Left renal cortex interstitium (tissue), 4 donors: Measurements from ENCODE around the gene TFAP2B. TPM values are rescaled to one million over a fixed set of nuclear protein-coding genes. Genes with fewer than 3 reads are reported as not detected.

Experiments
- DNase-seq, 4 donors: peaks; one replicate each; pipeline ENCODE4 v3.0.0-alpha.2; 2013; ENCODE audit warnings: low read depth in 4 of 4, low spot score in 2 of 4, missing footprints in 1 of 4
- polyA plus RNA-seq, 4 donors: library from polyadenylated mRNA; unstranded; fragments of 120-200 nt; gene quantifications; one replicate each; pipeline ENCODE4 v1.2.1, GENCODE V29; 2013; ENCODE audit not compliant: insufficient read length in 4 of 4

The TFAP2B gene
- polyA plus RNA-seq, 4 donors, result 12.9 to 17.2 (median 13.5) TPM

GRCh38 chr6:50823094-50823920 lies 4.6 kb downstream of the TFAP2B start:
- DNase-seq, result no peak

DNA sequence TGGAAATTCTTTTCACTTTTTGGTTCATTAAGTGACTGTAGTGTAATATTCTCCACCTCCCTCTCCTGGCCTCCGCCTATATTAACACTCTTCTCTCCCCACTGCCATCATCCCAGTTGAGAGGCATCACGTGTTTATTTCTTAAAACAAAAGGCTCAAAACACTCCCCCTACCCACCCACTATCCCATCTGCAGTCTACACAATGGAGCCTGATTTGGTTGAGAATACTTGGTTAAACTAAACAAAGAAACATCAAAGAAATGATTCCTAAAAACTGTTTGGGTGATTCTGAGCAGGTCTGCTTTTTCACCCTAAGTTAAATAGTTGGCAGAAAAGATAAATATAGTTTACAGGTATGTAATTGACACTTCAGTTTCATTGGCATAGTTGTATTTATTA lies 5.9 kb downstream of the TFAP2B start:
- no peak for DNase-seq

DNA sequence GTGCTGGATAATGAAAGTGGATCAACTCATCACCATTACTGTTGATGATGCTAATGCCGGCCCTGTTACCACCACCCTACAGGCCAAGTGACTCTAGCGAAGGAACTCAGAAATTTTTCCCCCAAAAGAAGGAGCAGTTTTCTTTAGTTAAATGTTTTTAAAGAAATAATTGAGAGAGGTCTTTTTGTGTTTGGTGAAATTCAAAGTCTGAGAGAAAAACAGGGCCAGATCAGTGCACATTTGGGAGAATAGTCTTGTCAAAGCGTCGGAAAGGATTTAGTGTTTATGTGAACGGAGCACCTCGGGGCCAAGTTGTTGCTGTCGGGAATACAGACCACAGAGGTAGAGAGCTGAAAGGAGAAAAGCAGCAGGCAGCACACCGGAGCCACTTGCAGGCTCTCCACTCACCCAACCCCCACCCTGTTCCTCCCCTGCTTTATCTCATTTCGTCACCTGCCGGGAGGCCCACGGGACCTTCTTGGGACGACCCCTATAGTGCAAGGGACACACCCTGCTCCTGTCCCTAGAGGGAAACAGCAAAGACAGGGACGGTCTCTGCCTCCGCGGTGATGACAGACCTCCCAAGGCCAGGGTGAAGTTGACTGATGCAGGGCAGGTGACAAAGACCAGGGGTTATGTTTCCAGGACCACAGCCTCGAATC lies 6.8 kb downstream of the TFAP2B start:
- no peak for DNase-seq

- DNase-seq, result no peak
Measured at GRCh38 chr6:50826037-50826761, 7.5 kb downstream of the TFAP2B start.

DNA sequence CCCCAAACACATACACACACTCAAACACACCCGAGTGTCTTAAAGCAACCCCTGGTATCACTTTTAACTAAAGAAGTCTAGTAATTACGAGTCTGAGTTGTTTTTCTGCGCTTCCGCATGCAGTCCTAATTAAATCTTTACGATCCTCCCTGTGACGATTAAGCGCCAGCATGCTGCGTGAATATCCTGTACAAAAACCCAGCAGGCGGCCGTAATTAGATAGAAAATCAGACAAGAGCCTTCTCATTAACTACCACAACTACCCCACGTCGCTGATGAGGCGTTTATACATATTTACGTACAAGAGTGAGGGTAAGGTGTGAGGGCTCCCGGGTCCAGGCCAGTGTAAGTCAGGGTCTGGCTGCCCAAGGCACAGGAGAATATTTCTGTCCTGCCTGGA lies 8.1 kb downstream of the TFAP2B start:
- no peak for DNase-seq

- DNase-seq, result no peak
Measured at GRCh38 chr6:50829049-50829448, 10.4 kb downstream of the TFAP2B start.

GRCh38 chr6:50829898-50830444 lies 11.3 kb downstream of the TFAP2B start:
- no peak for DNase-seq

DNA sequence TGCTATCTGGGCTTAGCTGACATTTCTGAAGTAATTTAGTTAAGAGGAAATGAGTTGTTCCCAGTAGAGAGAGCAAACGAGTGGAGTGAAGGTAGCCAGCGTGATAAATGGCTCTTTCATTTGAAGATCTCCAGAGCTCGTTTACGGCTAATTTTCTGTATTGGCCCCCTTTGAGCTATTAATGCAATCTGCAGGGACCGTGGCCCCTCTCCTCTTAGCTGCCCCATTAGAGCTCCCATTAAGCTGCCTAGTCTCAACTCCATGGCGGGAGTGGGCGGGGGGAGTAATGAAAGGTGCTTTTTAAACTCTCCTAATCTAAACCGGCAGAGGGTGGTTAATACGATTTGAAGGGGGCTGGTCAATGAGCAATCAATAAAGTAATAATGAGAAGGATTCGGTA lies 12.5 kb downstream of the TFAP2B start:
- no peak for DNase-seq

DNA sequence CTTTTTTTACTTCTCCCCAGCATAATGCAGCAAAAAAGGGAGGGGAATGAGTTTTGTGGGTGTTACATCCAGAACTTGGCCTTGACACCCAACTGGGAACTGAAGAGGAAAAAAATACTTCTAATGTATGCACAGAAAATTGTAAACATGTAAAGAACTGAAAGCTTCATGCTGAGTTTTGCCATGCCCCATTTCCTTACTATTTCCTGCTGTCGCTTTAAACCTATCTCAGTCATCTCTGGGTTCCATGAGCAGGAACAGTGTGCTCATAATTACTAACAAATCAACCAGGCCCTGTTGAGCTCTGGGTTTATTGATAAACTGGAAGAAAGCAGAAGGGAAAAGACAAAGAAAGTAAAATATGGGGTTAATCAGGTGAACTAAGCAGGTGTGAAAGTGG lies 14.2 kb downstream of the TFAP2B start:
- DNase-seq, result no peak

DNA sequence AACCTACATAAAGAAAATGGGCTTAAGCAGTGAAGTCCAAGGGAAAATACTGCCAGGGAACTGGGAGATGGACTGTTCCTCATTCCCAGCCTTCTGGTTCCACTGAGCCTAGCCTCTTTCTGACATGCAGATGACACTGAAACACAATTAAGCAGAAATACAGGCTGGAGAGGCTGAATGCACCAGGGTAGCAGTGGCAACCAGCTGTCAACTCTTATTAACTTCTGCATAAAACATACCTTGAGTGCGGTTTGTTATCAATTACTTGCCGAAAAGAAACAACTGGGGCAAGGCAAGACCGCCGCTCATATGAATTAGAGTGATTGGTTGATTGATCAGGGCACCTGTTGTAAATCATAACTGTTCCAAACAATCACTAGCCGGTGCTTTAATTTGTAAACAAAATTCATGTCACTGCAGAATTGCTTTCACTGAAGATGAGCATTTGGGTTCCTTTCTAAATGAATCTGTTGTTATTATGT lies 16.3 kb downstream of the TFAP2B start:
- no peak for DNase-seq

GRCh38 chr6:50836231-50836630 lies 17.6 kb downstream of the TFAP2B start:
- DNase-seq, result no peak

- DNase-seq, result no peak
Measured at GRCh38 chr6:50837589-50838445, 19.1 kb downstream of the TFAP2B start.

GRCh38 chr6:50840112-50840810 lies 21.6 kb downstream of the TFAP2B start:
- DNase-seq, result no peak

- no peak for DNase-seq
Measured at GRCh38 chr6:50840811-50841192, 22.1 kb downstream of the TFAP2B start.

DNA sequence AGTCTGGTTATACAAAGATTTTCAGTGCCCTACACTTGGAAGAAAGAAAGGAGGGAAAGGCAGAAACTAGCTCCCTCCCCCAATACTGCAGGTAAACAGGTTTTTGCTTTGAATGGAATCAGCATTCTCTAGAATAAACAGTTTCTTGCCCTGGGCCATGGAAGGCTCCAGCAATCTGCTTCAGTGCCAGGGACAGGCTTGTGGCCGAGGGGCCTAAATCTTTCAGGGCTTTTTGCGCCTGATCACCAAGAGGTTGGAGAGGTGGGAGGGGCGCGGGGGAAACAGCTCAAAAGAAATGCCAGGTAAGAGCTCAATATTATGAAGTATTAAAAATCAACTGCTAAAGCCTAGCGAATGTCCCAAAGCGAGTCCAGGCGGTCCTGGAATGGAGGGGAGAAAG lies 23.8 kb downstream of the TFAP2B start:
- DNase-seq, result no peak

- DNase-seq, result no peak
Measured at GRCh38 chr6:50842861-50843384, 24.3 kb downstream of the TFAP2B start.

DNA sequence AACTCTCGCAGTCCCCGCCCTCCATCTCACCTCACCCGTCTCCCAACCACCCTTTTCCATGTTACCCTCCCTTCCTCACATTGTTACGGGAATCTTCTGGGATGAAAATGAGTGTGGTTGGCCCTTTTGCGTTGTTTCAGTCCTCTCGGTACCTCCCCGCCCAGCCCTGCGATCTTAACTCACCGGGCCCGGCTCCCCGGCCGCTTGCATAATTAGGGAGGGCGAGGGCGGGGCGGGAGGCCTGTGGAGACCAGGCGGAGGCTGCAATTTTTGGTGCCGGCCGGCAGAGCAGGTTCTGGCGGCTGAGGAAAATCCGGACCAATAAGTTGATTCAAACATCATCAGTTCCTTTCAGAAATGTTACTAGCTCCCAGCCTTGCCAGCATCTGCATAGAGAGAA lies 25.2 kb downstream of the TFAP2B start:
- DNase-seq, result no peak

- no peak for DNase-seq
Measured at GRCh38 chr6:50845499-50846143, 26.9 kb downstream of the TFAP2B start.
